H9 (cell line): Measurements from ENCODE around the gene WDR4. TPM values are rescaled to one million over a fixed set of nuclear protein-coding genes. Genes with fewer than 3 reads are reported as not detected.

Experiments
- DNase-seq: peaks from one replicate; pipeline ENCODE4 v3.0.0-alpha.2; 2017
- H2AFZ ChIP-seq: one replicate; pipeline ENCODE4 v1.6.1; 2013; ENCODE audit warnings: mild to moderate bottlenecking, low read length, control low read depth, moderate library complexity
- H2AK5ac ChIP-seq: 2 replicates; pipeline ENCODE4 v1.6.1; 2013; ENCODE audit warnings: low read length, control low read depth, mixed read lengths; ENCODE audit not compliant: insufficient read length
- H2BK120ac ChIP-seq: one replicate; pipeline ENCODE4 v1.6.1; 2013; ENCODE audit warnings: low read depth, mild to moderate bottlenecking, low read length, control low read depth, inconsistent platforms; ENCODE audit not compliant: poor library complexity, severe bottlenecking
- H2BK12ac ChIP-seq: 2 replicates; pipeline ENCODE4 v1.6.1; 2013; ENCODE audit warnings: low read length, control low read depth, mixed read lengths, low read depth; ENCODE audit not compliant: insufficient read length
- H2BK15ac ChIP-seq: 2 replicates; pipeline ENCODE4 v1.6.1; 2013; ENCODE audit warnings: low read depth, low read length, control low read depth
- H2BK20ac ChIP-seq: one replicate; pipeline ENCODE4 v1.6.1; 2013; ENCODE audit warnings: low read depth, mild to moderate bottlenecking, low read length, control low read depth, inconsistent platforms; ENCODE audit not compliant: poor library complexity, severe bottlenecking
- H2BK5ac ChIP-seq: 2 replicates; pipeline ENCODE4 v1.6.1; 2013; ENCODE audit warnings: low read length, control low read depth, mixed read lengths; ENCODE audit not compliant: insufficient read length
- H3K14ac ChIP-seq: 2 replicates; pipeline ENCODE4 v1.6.1; 2013; ENCODE audit warnings: low read length, control low read depth; ENCODE audit not compliant: insufficient read depth
- H3K18ac ChIP-seq: 2 replicates; pipeline ENCODE4 v1.6.1; 2013; ENCODE audit warnings: low read depth, mild to moderate bottlenecking, mixed read lengths, low read length, control low read depth; ENCODE audit not compliant: insufficient read length
- H3K23ac ChIP-seq: 2 replicates; pipeline ENCODE4 v1.6.1; 2013; ENCODE audit warnings: low read length, control low read depth, mixed read lengths, low read depth; ENCODE audit not compliant: insufficient read length
- H3K23me2 ChIP-seq: 2 replicates; pipeline ENCODE4 v1.6.1; 2013; ENCODE audit warnings: low read depth, mild to moderate bottlenecking, mixed read lengths, low read length, control low read depth; ENCODE audit not compliant: insufficient read length, poor library complexity, severe bottlenecking
- H3K27ac ChIP-seq: 2 replicates; pipeline ENCODE4 v1.5.1; 2013; ENCODE audit warnings: low read length, control low read depth, mixed read lengths, low read depth; ENCODE audit not compliant: insufficient read length
- H3K27me3 ChIP-seq: 2 replicates; pipeline ENCODE4 v1.6.1; 2013; ENCODE audit warnings: low read length, control low read depth, inconsistent platforms; ENCODE audit not compliant: insufficient read depth
- H3K4ac ChIP-seq: 2 replicates; pipeline ENCODE4 v1.6.1; 2013; ENCODE audit warnings: low read depth, mild to moderate bottlenecking, control low read depth, inconsistent platforms, low read length, moderate library complexity
- H3K4me1 ChIP-seq: 2 replicates; pipeline ENCODE4 v1.6.1; 2013; ENCODE audit warnings: low read length, control low read depth, inconsistent platforms; ENCODE audit not compliant: insufficient read depth
- H3K4me2 ChIP-seq: 2 replicates; pipeline ENCODE4 v1.6.1; 2013; ENCODE audit warnings: low read length, control low read depth, mixed read lengths; ENCODE audit not compliant: insufficient read length, insufficient read depth
- H3K56ac ChIP-seq: 2 replicates; pipeline ENCODE4 v1.6.1; 2013; ENCODE audit warnings: low read depth, mild to moderate bottlenecking, mixed read lengths, low read length, control low read depth; ENCODE audit not compliant: insufficient read length
- H3K79me1 ChIP-seq: 2 replicates; pipeline ENCODE4 v1.6.1; 2013; ENCODE audit warnings: low read depth, mild to moderate bottlenecking, moderate library complexity, low read length, control low read depth, inconsistent platforms; ENCODE audit not compliant: insufficient read depth, poor library complexity, severe bottlenecking
- H3K79me2 ChIP-seq: 2 replicates; pipeline ENCODE4 v1.6.1; 2013; ENCODE audit warnings: low read length, control low read depth, inconsistent platforms; ENCODE audit not compliant: insufficient read depth
- H3K9ac ChIP-seq: 2 replicates; pipeline ENCODE4 v1.6.1; 2013; ENCODE audit warnings: low read length, control low read depth, mixed read lengths; ENCODE audit not compliant: insufficient read length; ENCODE audit errors: extremely low read depth
- H3K9me3 ChIP-seq: one replicate; pipeline ENCODE4 v1.6.1; 2013; ENCODE audit warnings: low read depth, low read length, inconsistent platforms; ENCODE audit not compliant: control insufficient read depth
- H3T11ph ChIP-seq: one replicate; pipeline ENCODE4 v1.6.1; 2013; ENCODE audit warnings: mild to moderate bottlenecking, low read length, control low read depth, inconsistent platforms
- H4K20me1 ChIP-seq: one replicate; pipeline ENCODE4 v1.6.1; 2013; ENCODE audit not compliant: control insufficient read depth, insufficient read length, insufficient read depth
- H4K5ac ChIP-seq: 2 replicates; pipeline ENCODE4 v1.6.1; 2013; ENCODE audit warnings: low read depth, mild to moderate bottlenecking, mixed read lengths, low read length, control low read depth; ENCODE audit not compliant: insufficient read length
- H4K8ac ChIP-seq: replicated peaks from 2 replicates; pipeline ENCODE4 v1.6.1; 2013; ENCODE audit warnings: low read length, control low read depth, mixed read lengths, low read depth; ENCODE audit not compliant: insufficient read length
- H4K91ac ChIP-seq: 2 replicates; pipeline ENCODE4 v1.6.1; 2013; ENCODE audit warnings: low read depth, mild to moderate bottlenecking, moderate library complexity, mixed read lengths, low read length, control low read depth; ENCODE audit not compliant: insufficient read length
- H3K27ac Mint-ChIP-seq, 3 experiments: 2 replicates in 2 of 3; 3 replicates in 1 of 3; pipeline ENCODE4 v1.8.0; 2020 to 2021; ENCODE audit warnings: mixed read lengths in 3 of 3, mild to moderate bottlenecking in 1 of 3, moderate library complexity in 1 of 3
- H3K27me3 Mint-ChIP-seq: 2 replicates; pipeline ENCODE4 v1.8.0; 2021; ENCODE audit warnings: low read depth, mild to moderate bottlenecking, moderate library complexity, mixed read lengths
- H3K36me3 Mint-ChIP-seq, 3 experiments: 2 replicates in 2 of 3; 3 replicates in 1 of 3; pipeline ENCODE4 v1.8.0; 2020 to 2021; ENCODE audit warnings: low read depth in 3 of 3, mixed read lengths in 3 of 3; ENCODE audit not compliant: insufficient read depth in 1 of 3
- H3K4me1 Mint-ChIP-seq, 2 experiments: 2 replicates each; pipeline ENCODE4 v1.8.0; 2020; ENCODE audit warnings: mixed read lengths in 2 of 2
- H3K4me3 Mint-ChIP-seq, 2 experiments: 2 replicates in 1 of 2; 3 replicates in 1 of 2; pipeline ENCODE4 v1.8.0; 2020 to 2021; ENCODE audit warnings: mild to moderate bottlenecking in 2 of 2, mixed read lengths in 2 of 2, moderate library complexity in 1 of 2
- H3K9me3 Mint-ChIP-seq, 2 experiments: 2 replicates in 1 of 2; 3 replicates in 1 of 2; pipeline ENCODE4 v1.8.0; 2020; ENCODE audit warnings: mild to moderate bottlenecking in 2 of 2, mixed read lengths in 2 of 2, moderate library complexity in 1 of 2
- WGBS: extraction: QIAGEN DNeasy Blood & Tissue Kit; methylation state at CpG from one replicate; pipeline ENCODE4 v1.1.7; 2013; ENCODE audit warnings: missing lambda C conversion rate, low lambda C conversion rate, mixed read lengths; ENCODE audit not compliant: insufficient read length; ENCODE audit errors: extremely low coverage; 5-methylcytosine and 5-hydroxymethylcytosine counted together
- total RNA-seq: library from RNA; stranded (reverse); gene quantifications from 2 replicates; pipeline ENCODE4 v1.2.1, GENCODE V29; 2021
- TF ChIP-seq, protein P1 (sequence below): fragments of 200-600 bp; sonication (generic); conservative IDR thresholded peaks from 3 replicates; pipeline ENCODE4 v1.8.0; 2021; ENCODE audit warnings: antibody characterized with exemption, mild to moderate bottlenecking

Gene WDR4
- total RNA-seq, 1 experiment from 2014 or later = 54.4 TPM

- no peak for DNase-seq
- H3K4me1 ChIP-seq = no peaks in the 10 kb centered on the region
- H3K36me3 Mint-ChIP-seq = peaks cover 48 to 85% (median 85%) of the 10 kb centered on the region in 3 experiments; a peak in 6 of 7 replicates
- H3K56ac ChIP-seq = no peak overlapping the region
- no peaks in the 10 kb centered on the region for H3K9me3 ChIP-seq
- no peak overlapping the region for H3K4ac ChIP-seq
- H2BK20ac ChIP-seq = no peak overlapping the region
- H3K18ac ChIP-seq = no peak overlapping the region
- no peaks in the 10 kb centered on the region; the same call in 1 of the 2 replicates for H3K27me3 Mint-ChIP-seq
- H3K4me2 ChIP-seq = no peak overlapping the region
- H3K9ac ChIP-seq = no peak overlapping the region
- H3K4me3 Mint-ChIP-seq = no peak overlapping the region
- no peak overlapping the region for H3K27ac ChIP-seq
- no peak overlapping the region for H2BK5ac ChIP-seq
- H3T11ph ChIP-seq = no peak overlapping the region
- no peak overlapping the region for H4K8ac ChIP-seq
- no peak overlapping the region for H2BK120ac ChIP-seq
- H3K79me1 ChIP-seq = peaks cover 3% of the 10 kb centered on the region
- TF ChIP-seq, protein P1, sequence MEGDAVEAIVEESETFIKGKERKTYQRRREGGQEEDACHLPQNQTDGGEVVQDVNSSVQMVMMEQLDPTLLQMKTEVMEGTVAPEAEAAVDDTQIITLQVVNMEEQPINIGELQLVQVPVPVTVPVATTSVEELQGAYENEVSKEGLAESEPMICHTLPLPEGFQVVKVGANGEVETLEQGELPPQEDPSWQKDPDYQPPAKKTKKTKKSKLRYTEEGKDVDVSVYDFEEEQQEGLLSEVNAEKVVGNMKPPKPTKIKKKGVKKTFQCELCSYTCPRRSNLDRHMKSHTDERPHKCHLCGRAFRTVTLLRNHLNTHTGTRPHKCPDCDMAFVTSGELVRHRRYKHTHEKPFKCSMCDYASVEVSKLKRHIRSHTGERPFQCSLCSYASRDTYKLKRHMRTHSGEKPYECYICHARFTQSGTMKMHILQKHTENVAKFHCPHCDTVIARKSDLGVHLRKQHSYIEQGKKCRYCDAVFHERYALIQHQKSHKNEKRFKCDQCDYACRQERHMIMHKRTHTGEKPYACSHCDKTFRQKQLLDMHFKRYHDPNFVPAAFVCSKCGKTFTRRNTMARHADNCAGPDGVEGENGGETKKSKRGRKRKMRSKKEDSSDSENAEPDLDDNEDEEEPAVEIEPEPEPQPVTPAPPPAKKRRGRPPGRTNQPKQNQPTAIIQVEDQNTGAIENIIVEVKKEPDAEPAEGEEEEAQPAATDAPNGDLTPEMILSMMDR = no peak
- peaks cover 3% of the 10 kb centered on the region for H4K20me1 ChIP-seq
- no peaks in the 10 kb centered on the region for H3K9me3 Mint-ChIP-seq
- H3K14ac ChIP-seq = no peak overlapping the region
- H3K27ac Mint-ChIP-seq = peak overlapping the region in 1 of 3 experiments; percentile 37; a peak in 1 of 7 replicates
- H2BK12ac ChIP-seq = no peak overlapping the region
- no CpG with 5 or more reads among the region's 34 CpGs for WGBS
- no peak overlapping the region for H3K23ac ChIP-seq
- peaks cover 2 to 7% of the 10 kb centered on the region in 2 experiments; a peak in 2 of 4 replicates for H3K4me1 Mint-ChIP-seq
- H2AFZ ChIP-seq = no peak overlapping the region
- H2AK5ac ChIP-seq = no peak overlapping the region
- no peaks in the 10 kb centered on the region for H3K27me3 ChIP-seq
- no peaks in the 10 kb centered on the region for H3K23me2 ChIP-seq
- peaks cover 14% of the 10 kb centered on the region; the same call in 1 of the 2 replicates for H3K79me2 ChIP-seq
- no peak overlapping the region for H2BK15ac ChIP-seq
- no peak overlapping the region for H4K91ac ChIP-seq
- H4K5ac ChIP-seq = no peak overlapping the region
Measured at GRCh38 chr21:42858957-42859890, 20.1 kb downstream of the WDR4 start.
